Activated T-cell treated with anti-CD3 and anti-CD28 coated beads, Interleukin-2, amount 50 U/mL, for 48 hours (primary cell): Measurements from ENCODE around the gene NVL.
"Not testable (repeated sequence)": the region's sequence is repeated elsewhere in the genome, so short reads cannot be mapped to it uniquely, and the experiment has no call there.

Source experiments
- DNase-seq, 2 experiments: peaks; one replicate each; pipeline ENCODE4 v3.0.0-alpha.2; 2020

The NVL gene

DNA sequence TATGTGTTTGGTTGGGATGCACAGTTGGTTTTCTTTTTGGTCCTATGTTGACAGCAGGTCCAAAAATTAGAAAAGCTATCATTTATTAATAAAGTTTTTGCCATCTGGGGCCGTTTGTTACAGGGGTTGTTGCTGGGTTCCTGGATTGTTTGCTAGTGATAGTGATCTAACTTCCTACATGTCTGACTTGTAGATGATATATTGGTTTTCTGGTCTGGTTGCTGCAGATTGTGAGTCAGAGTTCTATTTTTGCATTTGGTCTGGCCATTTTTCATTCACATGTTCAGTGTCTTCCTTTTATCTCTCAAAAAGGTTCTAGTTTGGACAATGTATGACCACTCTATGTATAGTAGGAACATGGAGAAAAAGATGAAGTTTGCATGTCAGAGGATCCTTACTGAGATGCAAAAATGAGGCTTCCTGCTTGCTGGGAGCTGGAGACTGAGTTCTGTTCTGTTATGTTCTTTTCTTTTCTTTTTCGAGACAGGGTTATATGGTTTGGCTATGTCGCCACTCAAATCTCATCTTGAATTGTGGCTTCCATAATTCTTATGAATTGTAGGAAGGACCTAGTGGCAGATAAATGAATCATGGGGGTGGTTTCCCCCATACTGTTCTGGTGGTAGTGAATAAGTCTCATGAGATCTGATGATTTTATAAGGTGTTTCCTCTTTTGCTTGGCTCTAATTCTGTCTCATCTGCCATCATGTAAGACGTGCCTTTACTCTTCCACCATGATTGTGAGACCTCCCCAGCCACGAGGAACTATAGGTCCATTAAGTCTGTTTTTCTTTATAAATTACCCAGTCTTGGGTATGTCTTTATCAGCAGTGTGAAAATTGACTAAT is 4.2 kb upstream of the NVL start:
- no peak for DNase-seq

DNA sequence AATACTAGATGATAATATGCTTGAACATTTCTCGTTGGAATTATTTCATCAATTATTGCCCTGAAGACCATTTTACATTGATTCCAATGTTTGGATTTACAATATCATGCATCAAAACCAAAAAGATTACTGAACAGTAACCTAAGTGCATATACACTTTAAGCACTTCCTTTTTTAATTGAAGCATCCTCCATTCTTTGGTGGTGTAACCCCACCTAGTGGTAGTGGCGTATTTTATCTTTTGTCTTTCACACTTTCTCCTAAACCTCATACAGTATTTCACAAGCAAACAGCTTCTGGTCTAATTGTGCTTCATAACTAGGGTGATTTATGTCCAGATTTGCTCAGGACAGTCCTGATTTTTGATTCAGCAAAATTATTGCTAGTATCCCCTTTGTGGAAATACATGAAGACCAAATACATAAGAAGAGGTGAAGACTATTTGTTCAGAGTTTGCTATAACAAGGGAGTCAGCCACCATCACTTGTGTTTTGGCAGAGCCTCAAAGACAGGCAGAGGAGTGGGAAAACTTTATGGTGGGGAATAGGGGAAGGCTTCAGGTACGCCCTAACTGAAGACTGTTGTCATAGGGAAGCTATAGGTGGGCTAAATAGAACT is 3.4 kb upstream of the NVL start:
- no peak for DNase-seq

GRCh38 chr1:224331824-224332223 is 1.9 kb upstream of the NVL start:
- no peak for DNase-seq

GRCh38 chr1:224331326-224331725 is 1.4 kb upstream of the NVL start:
- no peak for DNase-seq

DNA sequence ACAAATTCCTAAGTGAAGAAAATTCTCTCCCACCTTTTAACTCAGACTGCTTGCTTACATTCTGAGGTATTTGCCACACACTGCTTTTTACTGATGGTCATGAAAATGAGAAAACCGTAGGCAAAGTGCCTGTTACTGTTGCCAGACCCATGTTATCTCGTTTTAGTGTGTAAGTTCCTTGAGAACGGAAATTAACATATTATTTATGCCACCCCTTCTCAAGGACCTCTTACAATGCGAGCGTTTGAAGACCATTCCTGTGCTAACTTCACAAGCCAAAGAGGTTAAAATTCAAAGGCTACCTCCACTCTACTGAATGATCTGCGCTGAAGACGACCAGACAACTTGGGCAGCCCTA is 509 bp downstream of the NVL start:
- DNase-seq: no peak

GRCh38 chr1:224328644-224329043 is 1.3 kb downstream of the NVL start:
- DNase-seq: no peak

DNA sequence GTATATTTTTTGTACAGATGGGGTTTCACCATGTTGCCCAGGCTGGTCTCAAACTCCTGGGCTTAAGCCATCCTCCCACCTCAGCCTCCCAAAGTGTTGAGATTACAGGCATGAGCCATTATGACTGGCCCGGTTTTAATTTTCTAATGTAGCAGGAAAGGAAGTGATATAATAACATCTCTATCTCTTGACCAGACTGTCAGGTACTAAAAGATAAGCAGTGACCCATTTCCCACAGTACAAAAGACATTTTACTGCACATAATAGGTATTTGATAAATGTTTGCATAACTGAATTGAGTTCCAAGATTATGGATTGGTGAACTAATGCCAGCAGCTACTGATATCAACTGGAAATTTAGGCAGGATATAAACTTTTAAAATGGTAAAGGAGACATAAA is 4.0 kb downstream of the NVL start:
- no peak for DNase-seq

DNA sequence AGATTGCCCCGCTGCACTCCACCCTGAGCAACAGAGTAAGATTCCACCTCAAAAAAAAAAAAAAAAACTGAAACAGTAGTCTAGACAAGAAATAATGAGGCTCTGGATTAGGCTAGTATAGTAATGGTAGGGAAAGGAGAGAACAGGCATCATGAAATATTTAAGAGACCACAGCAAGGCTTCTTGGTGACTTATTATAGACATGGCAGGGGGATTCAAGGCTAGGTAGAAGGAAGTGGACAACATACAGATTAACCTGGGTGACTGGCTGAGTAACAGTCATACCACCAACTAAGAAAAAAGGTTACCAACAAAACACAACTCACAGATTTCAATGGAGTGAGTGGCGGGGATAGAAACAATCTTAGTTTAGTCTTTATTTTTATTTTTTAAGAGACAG is 8.3 kb downstream of the NVL start:
- no peak for DNase-seq

DNA sequence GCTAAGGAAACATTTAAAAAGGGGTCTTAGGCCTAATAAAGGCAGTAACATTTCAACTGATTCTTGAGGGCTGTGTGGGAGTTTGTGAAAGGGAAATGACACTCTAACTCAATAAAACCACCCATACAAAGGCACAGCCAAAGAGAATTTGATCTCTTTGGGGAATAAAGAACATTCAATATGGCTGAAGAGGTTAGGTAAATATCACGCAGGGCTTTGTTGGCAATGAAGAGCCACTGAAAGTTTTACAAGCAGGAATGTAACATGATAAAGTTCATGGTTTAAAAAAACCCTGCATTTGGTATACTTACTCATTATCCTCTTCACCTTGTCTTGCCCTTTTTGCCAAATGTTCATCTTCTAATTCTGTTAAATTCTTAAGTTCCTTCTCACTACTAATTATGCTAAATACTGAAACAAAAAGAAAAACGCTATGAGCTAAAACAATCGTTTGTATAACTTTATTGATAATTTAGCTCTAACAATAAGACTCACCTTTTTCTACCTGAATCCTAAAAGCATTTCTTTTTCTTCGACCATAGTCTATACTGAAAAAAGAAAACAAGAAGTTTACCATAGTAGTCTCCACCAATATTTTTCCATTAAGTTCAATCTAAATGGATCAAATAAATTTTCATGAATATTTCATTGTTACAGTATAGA is 12.5 kb downstream of the NVL start:
- no peak for DNase-seq

DNA sequence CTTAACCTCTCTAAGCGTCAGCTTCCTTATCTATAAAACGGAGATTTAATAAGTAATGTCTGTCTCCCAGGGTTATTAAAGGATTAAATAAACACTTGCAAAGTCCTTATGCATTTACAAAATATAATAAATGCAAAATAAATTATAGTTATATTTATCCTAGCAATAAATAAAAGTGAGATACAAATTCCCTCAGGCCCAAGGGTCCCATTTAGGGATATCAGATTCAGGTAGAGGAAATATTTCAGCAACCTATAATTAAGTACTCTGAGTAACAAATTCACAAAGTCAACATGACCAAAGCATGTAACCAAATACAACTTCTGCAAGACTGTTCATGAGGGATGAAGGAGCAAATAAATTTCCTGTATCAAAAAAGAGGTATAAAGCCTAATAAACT is 17.9 kb downstream of the NVL start:
- DNase-seq: no peak

- not testable (repeated sequence) for DNase-seq
Measured at GRCh38 chr1:224311503-224311902, 18.5 kb downstream of the NVL start.

GRCh38 chr1:224308064-224308463 is 21.9 kb downstream of the NVL start:
- no peak for DNase-seq

- DNase-seq: no peak
Measured at GRCh38 chr1:224304767-224305166, 25.2 kb downstream of the NVL start.

- DNase-seq: no peak
Measured at GRCh38 chr1:224302947-224303346, 27.0 kb downstream of the NVL start.

- no peak for DNase-seq
Measured at GRCh38 chr1:224301391-224301790, 28.6 kb downstream of the NVL start.

- DNase-seq: no peak
Measured at GRCh38 chr1:224300346-224300745, 29.6 kb downstream of the NVL start.

GRCh38 chr1:224298346-224299330 is 31.3 kb downstream of the NVL start:
- DNase-seq: no peak

GRCh38 chr1:224294775-224295174 is 35.2 kb downstream of the NVL start:
- no peak for DNase-seq

DNA sequence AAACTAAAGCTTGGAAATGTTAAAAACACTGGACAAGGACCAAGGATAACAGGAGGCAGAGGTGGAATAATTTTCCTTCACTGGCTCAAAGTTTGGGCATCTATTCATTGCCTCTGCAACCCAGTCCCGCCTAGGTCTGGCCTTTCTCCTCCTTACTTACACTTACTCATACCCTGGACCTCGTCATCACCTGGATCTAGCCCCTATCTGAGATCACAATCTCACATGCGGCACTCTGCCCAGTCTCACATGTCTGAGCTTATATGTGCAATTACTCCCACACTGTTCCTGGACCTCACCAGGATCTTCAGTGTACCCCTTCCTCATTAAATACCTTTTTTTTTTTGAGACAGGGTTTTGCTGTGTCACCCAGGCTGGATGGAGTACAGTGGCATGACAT is 37.6 kb downstream of the NVL start:
- DNase-seq: no peak

DNA sequence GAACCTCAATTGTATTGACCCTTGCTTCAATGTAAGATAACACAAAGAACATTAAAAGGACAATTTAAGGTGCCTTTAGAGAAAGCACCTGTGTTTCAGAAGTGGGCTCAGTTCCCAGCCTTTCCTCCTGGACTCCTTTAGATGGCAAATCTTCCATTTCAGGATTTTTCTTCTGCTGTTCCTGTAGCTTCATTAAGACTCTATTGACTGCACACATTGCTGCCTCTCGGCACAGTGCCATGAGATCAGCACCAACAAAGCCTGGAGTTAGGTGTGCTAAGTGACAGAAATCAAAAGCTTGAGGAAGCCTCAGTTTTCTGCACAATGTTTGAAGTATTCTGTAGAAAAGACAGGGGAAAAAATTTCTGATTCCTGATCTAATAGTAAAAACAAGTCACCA is 40.6 kb downstream of the NVL start:
- DNase-seq: no peak

- no peak for DNase-seq
Measured at GRCh38 chr1:224287714-224288113, 42.3 kb downstream of the NVL start.

GRCh38 chr1:224282140-224282539 is 47.8 kb downstream of the NVL start:
- no peak for DNase-seq
